ENCODE measurements around the gene QPCTL. TPM values are rescaled to one million over a fixed set of nuclear protein-coding genes. Genes with fewer than 3 reads are reported as not detected.

QPCTL gene
- total and polyA plus RNA-seq, 9 of the 15 experiments (the other 6 are each of a cell fraction or from before 2014, with no cell fraction given), result 0.99 to 31.3 (median 12.7) TPM

DNA sequence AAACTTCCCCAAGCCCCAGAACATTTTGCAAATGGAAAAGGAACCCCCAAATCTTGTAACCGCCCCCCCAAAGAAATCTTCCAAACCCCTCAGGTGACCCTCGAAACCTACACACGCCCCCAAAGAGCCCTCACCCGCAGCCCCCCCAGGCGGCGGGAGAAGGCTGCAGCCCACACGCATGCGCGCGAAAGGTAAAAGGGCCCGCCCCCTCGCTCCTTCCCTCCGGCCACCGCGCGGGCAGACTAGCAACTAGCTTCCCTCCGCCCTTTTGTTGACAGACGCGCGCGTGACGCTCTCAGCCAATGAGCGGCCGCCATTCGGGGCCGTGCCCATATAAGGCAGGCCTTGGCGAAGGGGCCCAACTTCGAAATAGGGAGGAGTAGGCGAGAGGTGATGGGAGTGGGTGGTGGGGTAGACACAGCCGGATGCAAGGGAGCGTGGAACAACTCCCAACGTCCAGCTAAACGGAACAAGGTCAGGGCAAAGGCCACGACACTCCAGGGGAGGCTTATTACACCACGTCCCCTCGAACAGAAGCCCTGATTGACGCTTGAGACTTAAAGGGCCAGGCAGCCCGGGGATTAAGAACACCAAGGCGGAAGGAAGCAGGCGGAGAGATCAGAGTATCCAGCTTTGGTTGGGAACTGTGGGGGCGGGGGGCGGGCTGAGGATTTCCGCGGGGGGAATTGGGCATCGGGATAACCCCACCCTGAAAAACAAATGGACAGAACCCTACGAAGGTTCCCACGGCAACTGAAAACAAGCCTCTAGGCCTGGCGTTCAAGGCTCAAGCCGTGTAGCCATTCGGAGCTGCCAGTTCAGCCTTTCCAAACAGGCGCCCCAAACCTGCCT, 24.9 kb downstream of the QPCTL start (continued):
- TF ChIP-seq PHF21A (IDR thresholded peaks at IDR 0.05; ENCODE audit: borderline replicate concordance, low read depth) (0 out of 2 replicates have a peak, but pooled peaks have one; percentile 19), ZNF696 (CRISPR knock-in tag; conservative IDR thresholded peaks at IDR 0.05) (no peak), COPS2 (conservative IDR thresholded peaks at IDR 0.05) (no peak), PTBP1 (IDR thresholded peaks at IDR 0.05; ENCODE audit: low read depth, low read length) (no peak), PTTG1 (tag; IDR thresholded peaks at IDR 0.05; ENCODE audit: low read depth) (no peak), MCM3 (IDR thresholded peaks at IDR 0.05) (no peak), DACH1 (IDR thresholded peaks at IDR 0.05; ENCODE audit: partially characterized antibody) (no peak), MECOM (CRISPR knock-in tag; IDR thresholded peaks at IDR 0.05) (no peak), SMARCE1 (IDR thresholded peaks at IDR 0.05) (no peak), CHCHD3 (CRISPR knock-in tag; IDR thresholded peaks at IDR 0.05) (no peak), ARID1B (IDR thresholded peaks at IDR 0.05) (no peak; the same call in 1 of the 2 replicates), NFXL1 (CRISPR knock-in tag; IDR thresholded peaks at IDR 0.05) (no peak), ZNF785 (CRISPR knock-in tag; IDR thresholded peaks at IDR 0.05) (no peak), PRMT5 (CRISPR knock-in tag; IDR thresholded peaks at IDR 0.05) (no peak), HDAC8 (tag; IDR thresholded peaks at IDR 0.05) (no peak), KAT7 (CRISPR knock-in tag; IDR thresholded peaks at IDR 0.05; ENCODE audit: borderline replicate concordance) (no peak; the same call in 1 of the 2 replicates), STAG1 (CRISPR knock-in tag; IDR thresholded peaks at IDR 0.05; ENCODE audit: borderline replicate concordance) (no peak), EWSR1 (IDR thresholded peaks at IDR 0.05; ENCODE audit: borderline replicate concordance, low read depth, partially characterized antibody) (no peak), NCOA1 (IDR thresholded peaks at IDR 0.05; ENCODE audit: low read depth) (peak; percentile 56; the same call in 1 of the 2 replicates), HIVEP1 (CRISPR knock-in tag; IDR thresholded peaks at IDR 0.05) (no peak), RB1 (IDR thresholded peaks at IDR 0.05; ENCODE audit: low read depth) (peak; percentile 78), ZNF143 (CRISPR knock-in tag; IDR thresholded peaks at IDR 0.05) (no peak; the same call in 1 of the 2 replicates), EZH2 (IDR thresholded peaks at IDR 0.05; ENCODE audit: borderline replicate concordance, low read depth, low read length) (peak; percentile 98; the same call in 1 of the 2 replicates)
- TF ChIP-seq, protein P1, sequence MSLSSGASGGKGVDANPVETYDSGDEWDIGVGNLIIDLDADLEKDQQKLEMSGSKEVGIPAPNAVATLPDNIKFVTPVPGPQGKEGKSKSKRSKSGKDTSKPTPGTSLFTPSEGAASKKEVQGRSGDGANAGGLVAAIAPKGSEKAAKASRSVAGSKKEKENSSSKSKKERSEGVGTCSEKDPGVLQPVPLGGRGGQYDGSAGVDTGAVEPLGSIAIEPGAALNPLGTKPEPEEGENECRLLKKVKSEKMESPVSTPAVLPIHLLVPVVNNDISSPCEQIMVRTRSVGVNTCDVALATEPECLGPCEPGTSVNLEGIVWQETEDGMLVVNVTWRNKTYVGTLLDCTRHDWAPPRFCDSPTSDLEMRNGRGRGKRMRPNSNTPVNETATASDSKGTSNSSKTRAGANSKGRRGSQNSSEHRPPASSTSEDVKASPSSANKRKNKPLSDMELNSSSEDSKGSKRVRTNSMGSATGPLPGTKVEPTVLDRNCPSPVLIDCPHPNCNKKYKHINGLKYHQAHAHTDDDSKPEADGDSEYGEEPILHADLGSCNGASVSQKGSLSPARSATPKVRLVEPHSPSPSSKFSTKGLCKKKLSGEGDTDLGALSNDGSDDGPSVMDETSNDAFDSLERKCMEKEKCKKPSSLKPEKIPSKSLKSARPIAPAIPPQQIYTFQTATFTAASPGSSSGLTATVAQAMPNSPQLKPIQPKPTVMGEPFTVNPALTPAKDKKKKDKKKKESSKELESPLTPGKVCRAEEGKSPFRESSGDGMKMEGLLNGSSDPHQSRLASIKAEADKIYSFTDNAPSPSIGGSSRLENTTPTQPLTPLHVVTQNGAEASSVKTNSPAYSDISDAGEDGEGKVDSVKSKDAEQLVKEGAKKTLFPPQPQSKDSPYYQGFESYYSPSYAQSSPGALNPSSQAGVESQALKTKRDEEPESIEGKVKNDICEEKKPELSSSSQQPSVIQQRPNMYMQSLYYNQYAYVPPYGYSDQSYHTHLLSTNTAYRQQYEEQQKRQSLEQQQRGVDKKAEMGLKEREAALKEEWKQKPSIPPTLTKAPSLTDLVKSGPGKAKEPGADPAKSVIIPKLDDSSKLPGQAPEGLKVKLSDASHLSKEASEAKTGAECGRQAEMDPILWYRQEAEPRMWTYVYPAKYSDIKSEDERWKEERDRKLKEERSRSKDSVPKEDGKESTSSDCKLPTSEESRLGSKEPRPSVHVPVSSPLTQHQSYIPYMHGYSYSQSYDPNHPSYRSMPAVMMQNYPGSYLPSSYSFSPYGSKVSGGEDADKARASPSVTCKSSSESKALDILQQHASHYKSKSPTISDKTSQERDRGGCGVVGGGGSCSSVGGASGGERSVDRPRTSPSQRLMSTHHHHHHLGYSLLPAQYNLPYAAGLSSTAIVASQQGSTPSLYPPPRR (CRISPR knock-in tag; IDR thresholded peaks at IDR 0.05; ENCODE audit: borderline replicate concordance), result no peak
- TF ChIP-seq, protein P2, sequence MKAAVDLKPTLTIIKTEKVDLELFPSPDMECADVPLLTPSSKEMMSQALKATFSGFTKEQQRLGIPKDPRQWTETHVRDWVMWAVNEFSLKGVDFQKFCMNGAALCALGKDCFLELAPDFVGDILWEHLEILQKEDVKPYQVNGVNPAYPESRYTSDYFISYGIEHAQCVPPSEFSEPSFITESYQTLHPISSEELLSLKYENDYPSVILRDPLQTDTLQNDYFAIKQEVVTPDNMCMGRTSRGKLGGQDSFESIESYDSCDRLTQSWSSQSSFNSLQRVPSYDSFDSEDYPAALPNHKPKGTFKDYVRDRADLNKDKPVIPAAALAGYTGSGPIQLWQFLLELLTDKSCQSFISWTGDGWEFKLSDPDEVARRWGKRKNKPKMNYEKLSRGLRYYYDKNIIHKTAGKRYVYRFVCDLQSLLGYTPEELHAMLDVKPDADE (conservative IDR thresholded peaks at IDR 0.05; ENCODE audit: control insufficient read depth, low read depth, low read length), result no peak; the same call in 1 of the 2 replicates

Data from K562 (cell line).